Glutamatergic neuron (in vitro differentiated cells): ENCODE data around the gene CFDP1. TPM values are rescaled to one million over a fixed set of nuclear protein-coding genes. Genes with fewer than 3 reads are reported as not detected.

ENCODE experiments used
- DNase-seq: peaks from one replicate; pipeline ENCODE4 v3.0.0; 2022
- H3K27ac Mint-ChIP-seq: one replicate; pipeline ENCODE4 v1.8.0; 2020; ENCODE audit warnings: mild to moderate bottlenecking, mixed read lengths, inconsistent platforms; ENCODE audit not compliant: unreplicated experiment
- H3K27me3 Mint-ChIP-seq: one replicate; pipeline ENCODE4 v1.8.0; 2020; ENCODE audit warnings: mild to moderate bottlenecking, moderate library complexity, mixed read lengths, inconsistent platforms; ENCODE audit not compliant: unreplicated experiment
- H3K36me3 Mint-ChIP-seq: one replicate; pipeline ENCODE4 v1.8.0; 2020; ENCODE audit warnings: mild to moderate bottlenecking, mixed read lengths, inconsistent platforms; ENCODE audit not compliant: unreplicated experiment
- H3K4me1 Mint-ChIP-seq: one replicate; pipeline ENCODE4 v1.8.0; 2020; ENCODE audit warnings: mild to moderate bottlenecking, low read depth, mixed read lengths, inconsistent platforms; ENCODE audit not compliant: unreplicated experiment
- H3K4me3 Mint-ChIP-seq: one replicate; pipeline ENCODE4 v1.8.0; 2020; ENCODE audit warnings: mild to moderate bottlenecking, mixed read lengths, inconsistent platforms; ENCODE audit not compliant: unreplicated experiment
- H3K9me3 Mint-ChIP-seq: one replicate; pipeline ENCODE4 v1.8.0; 2020; ENCODE audit warnings: mild to moderate bottlenecking, moderate library complexity, mixed read lengths, inconsistent platforms; ENCODE audit not compliant: unreplicated experiment
- total RNA-seq: library from RNA; stranded (reverse); fragmentation: NEBNext Ultra II Directional; extraction: Animal tissue kit (Norgen Biotek cat#: 25700); gene quantifications from one replicate; pipeline ENCODE4 v1.2.1, GENCODE V29; 2021; ENCODE audit not compliant: unreplicated experiment
- TF ChIP-seq, protein P1 (sequence below): fragments of 200-600 bp; sonication (generic); IDR thresholded peaks from one replicate; pipeline ENCODE4 v1.5.0; 2021; ENCODE audit not compliant: partially characterized antibody, unreplicated experiment

The CFDP1 gene
- total RNA-seq, 1 donor from 2014 or later: 60.1 TPM

DNA sequence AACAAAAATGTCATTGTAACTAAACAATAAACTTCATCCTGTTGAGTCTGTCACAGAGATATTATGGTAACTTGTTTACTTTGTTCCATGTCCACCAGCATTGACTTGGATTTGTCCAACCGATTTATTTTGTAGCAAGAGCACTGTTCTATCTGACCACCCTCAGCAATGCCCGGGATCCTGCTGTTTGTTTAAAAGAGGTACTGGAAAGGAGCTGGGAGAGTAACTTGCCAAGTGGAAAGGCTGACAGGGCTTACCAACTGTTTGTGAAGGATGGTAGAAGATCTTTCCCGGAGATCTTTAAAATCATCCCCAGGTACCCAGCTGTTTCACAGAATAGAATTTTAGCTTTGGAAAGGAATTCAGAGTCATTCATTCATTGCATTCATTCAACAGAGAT, 122.8 kb downstream of the CFDP1 start:
- peaks cover 5% of the 10 kb centered on the region for H3K4me1 Mint-ChIP-seq
- H3K4me3 Mint-ChIP-seq: no peak overlapping the region
- TF ChIP-seq, protein P1, sequence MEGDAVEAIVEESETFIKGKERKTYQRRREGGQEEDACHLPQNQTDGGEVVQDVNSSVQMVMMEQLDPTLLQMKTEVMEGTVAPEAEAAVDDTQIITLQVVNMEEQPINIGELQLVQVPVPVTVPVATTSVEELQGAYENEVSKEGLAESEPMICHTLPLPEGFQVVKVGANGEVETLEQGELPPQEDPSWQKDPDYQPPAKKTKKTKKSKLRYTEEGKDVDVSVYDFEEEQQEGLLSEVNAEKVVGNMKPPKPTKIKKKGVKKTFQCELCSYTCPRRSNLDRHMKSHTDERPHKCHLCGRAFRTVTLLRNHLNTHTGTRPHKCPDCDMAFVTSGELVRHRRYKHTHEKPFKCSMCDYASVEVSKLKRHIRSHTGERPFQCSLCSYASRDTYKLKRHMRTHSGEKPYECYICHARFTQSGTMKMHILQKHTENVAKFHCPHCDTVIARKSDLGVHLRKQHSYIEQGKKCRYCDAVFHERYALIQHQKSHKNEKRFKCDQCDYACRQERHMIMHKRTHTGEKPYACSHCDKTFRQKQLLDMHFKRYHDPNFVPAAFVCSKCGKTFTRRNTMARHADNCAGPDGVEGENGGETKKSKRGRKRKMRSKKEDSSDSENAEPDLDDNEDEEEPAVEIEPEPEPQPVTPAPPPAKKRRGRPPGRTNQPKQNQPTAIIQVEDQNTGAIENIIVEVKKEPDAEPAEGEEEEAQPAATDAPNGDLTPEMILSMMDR: no peak
- H3K9me3 Mint-ChIP-seq: no peaks in the 10 kb centered on the region
- DNase-seq: no peak
- peaks cover under 1% of the 10 kb centered on the region for H3K36me3 Mint-ChIP-seq
- H3K27me3 Mint-ChIP-seq: peaks cover 2% of the 10 kb centered on the region
- no peak overlapping the region for H3K27ac Mint-ChIP-seq

DNA sequence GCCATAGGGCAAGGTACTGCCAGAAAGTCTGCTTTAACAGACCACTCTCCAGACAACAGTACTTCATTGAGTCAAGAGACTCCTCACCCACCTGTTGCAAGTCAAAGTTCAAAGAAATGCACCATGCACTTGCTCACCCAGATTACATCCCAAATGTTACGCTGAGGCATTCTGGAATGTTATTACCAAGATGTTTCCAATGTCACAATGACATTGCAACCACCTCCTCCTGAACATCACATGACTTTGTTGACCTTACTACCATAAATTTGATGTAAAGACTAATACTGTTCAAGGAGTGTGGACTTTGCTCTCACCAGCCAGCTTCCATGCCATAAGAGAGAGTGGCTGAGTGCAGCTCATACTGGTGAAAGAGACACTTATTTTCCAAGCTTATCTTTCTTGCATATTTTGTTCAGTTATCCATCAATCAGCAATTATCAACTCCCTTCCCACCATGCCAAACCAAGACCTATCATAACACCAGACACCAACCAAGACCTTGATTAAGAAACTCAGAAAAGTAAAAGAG, 123.3 kb downstream of the CFDP1 start:
- Mint-ChIP-seq H3K36me3 (no peaks in the 10 kb centered on the region), H3K4me3 (no peak overlapping the region), H3K27ac (no peak overlapping the region), H3K27me3 (peaks cover 2% of the 10 kb centered on the region), H3K9me3 (no peaks in the 10 kb centered on the region), H3K4me1 (peaks cover 8% of the 10 kb centered on the region)
- no peak for DNase-seq
- TF ChIP-seq, protein P1: no peak

DNA sequence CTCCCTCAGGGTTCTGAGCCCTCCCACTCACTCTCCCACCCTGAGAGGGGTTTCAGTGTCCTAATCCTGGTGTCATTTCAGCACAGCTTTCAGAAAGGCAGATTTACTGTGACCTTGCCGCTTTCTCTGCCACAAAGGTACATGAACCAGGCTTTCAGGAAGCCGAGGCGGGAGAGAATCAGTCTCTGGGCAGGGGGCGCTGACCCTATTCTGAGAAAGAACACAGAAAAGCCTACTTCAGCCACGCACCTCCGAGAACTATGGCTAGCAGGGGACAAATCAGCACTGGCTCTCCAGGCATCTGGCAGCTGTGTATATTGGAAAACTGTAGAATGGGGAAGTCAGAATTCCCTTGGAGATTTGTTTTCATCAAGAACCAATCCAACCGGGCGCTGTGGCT, 124.1 kb downstream of the CFDP1 start:
- Mint-ChIP-seq H3K4me3 (no peak overlapping the region), H3K9me3 (no peaks in the 10 kb centered on the region), H3K4me1 (peaks cover 12% of the 10 kb centered on the region), H3K27ac (no peak overlapping the region), H3K36me3 (no peaks in the 10 kb centered on the region), H3K27me3 (peaks cover 2% of the 10 kb centered on the region)
- no peak for DNase-seq
- TF ChIP-seq, protein P1: no peak

DNA sequence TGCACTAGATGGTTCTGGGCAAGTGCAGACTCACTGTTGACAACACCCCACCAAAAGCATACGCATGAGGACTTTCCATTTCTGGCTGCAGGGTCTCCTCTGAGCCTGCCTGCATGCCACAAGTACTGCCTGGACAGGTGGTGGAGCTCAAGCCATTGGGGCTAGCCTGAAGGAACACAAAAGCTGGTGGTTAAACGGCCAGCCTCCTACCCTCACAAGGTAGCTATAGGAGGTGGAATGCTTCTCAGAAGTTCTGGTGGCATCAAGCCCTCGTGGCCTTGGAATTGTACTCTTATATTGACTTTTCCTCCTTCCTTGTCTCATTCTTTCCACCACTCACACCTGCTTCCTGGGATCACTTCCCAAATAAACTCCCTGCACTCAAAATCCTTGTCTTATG, 125.3 kb downstream of the CFDP1 start:
- no peaks in the 10 kb centered on the region for H3K36me3 Mint-ChIP-seq
- H3K4me3 Mint-ChIP-seq: no peak overlapping the region

DNA sequence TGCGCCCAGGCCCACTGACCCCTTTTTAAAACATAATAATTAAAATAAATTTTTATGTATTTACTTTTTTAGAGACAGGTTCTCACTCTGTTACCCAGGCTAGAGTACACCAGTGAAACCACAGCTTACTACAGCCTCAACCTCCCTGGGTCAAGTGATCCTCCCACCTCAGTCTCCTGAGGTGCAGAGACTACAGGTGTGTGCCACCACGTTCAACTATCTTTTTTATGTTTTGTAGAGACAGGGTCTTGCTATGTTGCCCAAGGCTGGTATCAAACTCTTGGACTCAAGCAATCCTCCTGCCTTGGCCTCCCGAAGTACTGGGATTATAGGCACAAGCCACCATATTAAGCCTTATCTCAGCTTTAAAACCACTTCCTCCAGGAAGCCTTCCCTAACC, 125.8 kb downstream of the CFDP1 start:
- Mint-ChIP-seq H3K27ac (no peak overlapping the region), H3K4me1 (peaks cover 12% of the 10 kb centered on the region), H3K9me3 (no peaks in the 10 kb centered on the region), H3K36me3 (no peaks in the 10 kb centered on the region), H3K4me3 (no peak overlapping the region), H3K27me3 (peaks cover 2% of the 10 kb centered on the region)
- DNase-seq: no peak
- TF ChIP-seq, protein P1: no peak

More for the DNA sequence above, 125.3 kb downstream of the CFDP1 start:
- Mint-ChIP-seq H3K27ac (no peak overlapping the region), H3K4me1 (peaks cover 12% of the 10 kb centered on the region), H3K9me3 (no peaks in the 10 kb centered on the region), H3K27me3 (peaks cover 2% of the 10 kb centered on the region)
- no peak for DNase-seq
- TF ChIP-seq, protein P1: no peak
